ENCODE results near the gene PARD3B. TPM values are rescaled to one million over a fixed set of nuclear protein-coding genes. Genes with fewer than 3 reads are reported as not detected.

PARD3B gene
- total RNA-seq, 2 experiments from 2014 or later: 0.23 to 0.53 TPM

- no peak overlapping the region for H3K27ac Mint-ChIP-seq
- POLR2A ChIA-PET: no interaction called here
- CTCF ChIA-PET: no interaction called here
Observed at GRCh38 chr2:204972606-204973336, 427.5 kb downstream of the PARD3B start.

GRCh38 chr2:204973616-204974015, 428.3 kb downstream of the PARD3B start:
- POLR2A ChIA-PET: no interaction called here
- Mint-ChIP-seq H3K36me3 (ENCODE audit: low read depth) (peaks cover 30% of the 10 kb centered on the region), H3K27ac (no peak overlapping the region), H3K9me3 (peaks cover 18% of the 10 kb centered on the region), H3K4me1 (peaks cover 25% of the 10 kb centered on the region), H3K4me3 (no peak overlapping the region), H3K27me3 (no peaks in the 10 kb centered on the region)
- CTCF ChIA-PET: no interaction called here
- no peak for DNase-seq

More at GRCh38 chr2:204972606-204973336, 427.5 kb downstream of the PARD3B start:
- H3K4me1 Mint-ChIP-seq: peaks cover 33% of the 10 kb centered on the region
- H3K36me3 Mint-ChIP-seq (ENCODE audit: low read depth): peaks cover 36% of the 10 kb centered on the region
- H3K9me3 Mint-ChIP-seq: peaks cover 18% of the 10 kb centered on the region
- H3K27me3 Mint-ChIP-seq: no peaks in the 10 kb centered on the region
- DNase-seq: no peak
- no peak overlapping the region for H3K4me3 Mint-ChIP-seq

GRCh38 chr2:204974487-204974886, 429.2 kb downstream of the PARD3B start:
- peaks cover 24% of the 10 kb centered on the region for H3K36me3 Mint-ChIP-seq (ENCODE audit: low read depth)
- H3K27ac Mint-ChIP-seq: no peak overlapping the region
- ChIA-PET CTCF (no interaction called here), POLR2A (no interaction called here)
- H3K9me3 Mint-ChIP-seq: peaks cover 20% of the 10 kb centered on the region
- no peak overlapping the region for H3K4me3 Mint-ChIP-seq
- H3K4me1 Mint-ChIP-seq: peaks cover 17% of the 10 kb centered on the region
- no peak for DNase-seq
- H3K27me3 Mint-ChIP-seq: no peaks in the 10 kb centered on the region

GRCh38 chr2:204977914-204978313, 432.6 kb downstream of the PARD3B start:
- no peak for DNase-seq
- Mint-ChIP-seq H3K4me3 (no peak overlapping the region), H3K9me3 (peaks cover 13% of the 10 kb centered on the region), H3K27me3 (peaks cover 2% of the 10 kb centered on the region), H3K27ac (no peak overlapping the region), H3K36me3 (ENCODE audit: low read depth) (peaks cover 8% of the 10 kb centered on the region), H3K4me1 (peaks cover 15% of the 10 kb centered on the region)
- CTCF ChIA-PET: interaction anchor here (0.7 kb wide), 1 partner anchor 61 kb away, joined by 3 read pairs; no protein-coding TSS in a partner anchor
- POLR2A ChIA-PET: no interaction called here

- ChIA-PET CTCF (no interaction called here), POLR2A (interaction anchor here (1.2 to 1.6 kb wide), 2 partner anchors 11 to 15 kb away, joined by 6 to 7 read pairs; no protein-coding TSS in a partner anchor)
Observed at GRCh38 chr2:204982303-204982702, 437.0 kb downstream of the PARD3B start.

GRCh38 chr2:204984518-204984917, 439.2 kb downstream of the PARD3B start:
- H3K9me3 Mint-ChIP-seq: peaks cover 2% of the 10 kb centered on the region
- ChIA-PET POLR2A (no interaction called here), CTCF (no interaction called here)
- H3K27ac Mint-ChIP-seq: no peak overlapping the region
- H3K4me1 Mint-ChIP-seq: peaks cover 23% of the 10 kb centered on the region
- H3K27me3 Mint-ChIP-seq: peaks cover 2% of the 10 kb centered on the region
- no peak overlapping the region for H3K4me3 Mint-ChIP-seq
- H3K36me3 Mint-ChIP-seq (ENCODE audit: low read depth): peaks cover 2% of the 10 kb centered on the region
- DNase-seq: no peak

More at GRCh38 chr2:204982303-204982702, 437.0 kb downstream of the PARD3B start:
- peaks cover 4% of the 10 kb centered on the region for H3K9me3 Mint-ChIP-seq
- peaks cover 17% of the 10 kb centered on the region for H3K4me1 Mint-ChIP-seq
- H3K27me3 Mint-ChIP-seq: peaks cover 2% of the 10 kb centered on the region
- H3K4me3 Mint-ChIP-seq: no peak overlapping the region
- H3K36me3 Mint-ChIP-seq (ENCODE audit: low read depth): peaks cover 2% of the 10 kb centered on the region
- DNase-seq: no peak
- no peak overlapping the region for H3K27ac Mint-ChIP-seq

GRCh38 chr2:204986641-204987040, 441.4 kb downstream of the PARD3B start:
- Mint-ChIP-seq H3K27me3 (no peaks in the 10 kb centered on the region), H3K4me3 (no peak overlapping the region), H3K9me3 (peaks cover 2% of the 10 kb centered on the region), H3K4me1 (peaks cover 20% of the 10 kb centered on the region), H3K27ac (no peak overlapping the region), H3K36me3 (ENCODE audit: low read depth) (no peaks in the 10 kb centered on the region)
- POLR2A ChIA-PET: interaction anchor here (1.1 kb wide), 1 partner anchor 15 kb away, joined by 3 read pairs; no protein-coding TSS in a partner anchor
- CTCF ChIA-PET: no interaction called here
- no peak for DNase-seq

- DNase-seq: no peak
- peaks cover 2% of the 10 kb centered on the region for H3K9me3 Mint-ChIP-seq
- CTCF ChIA-PET: no interaction called here
- H3K36me3 Mint-ChIP-seq (ENCODE audit: low read depth): no peaks in the 10 kb centered on the region
- peaks cover 6% of the 10 kb centered on the region for H3K4me1 Mint-ChIP-seq
- POLR2A ChIA-PET: no interaction called here
- no peak overlapping the region for H3K4me3 Mint-ChIP-seq
- H3K27me3 Mint-ChIP-seq: no peaks in the 10 kb centered on the region
- H3K27ac Mint-ChIP-seq: no peak overlapping the region
Observed at GRCh38 chr2:204988836-204989235, 443.6 kb downstream of the PARD3B start.

- H3K27me3 Mint-ChIP-seq: no peaks in the 10 kb centered on the region
- no peak overlapping the region for H3K27ac Mint-ChIP-seq
- no peak overlapping the region for H3K4me3 Mint-ChIP-seq
- no peaks in the 10 kb centered on the region for H3K36me3 Mint-ChIP-seq (ENCODE audit: low read depth)
- DNase-seq: no peak
- CTCF ChIA-PET: no interaction called here
- POLR2A ChIA-PET: no interaction called here
- peaks cover 6% of the 10 kb centered on the region for H3K4me1 Mint-ChIP-seq
- peaks cover 2% of the 10 kb centered on the region for H3K9me3 Mint-ChIP-seq
Observed at GRCh38 chr2:204989877-204990276, 444.6 kb downstream of the PARD3B start.

- DNase-seq: no peak
- Mint-ChIP-seq H3K36me3 (ENCODE audit: low read depth) (peaks cover 8% of the 10 kb centered on the region), H3K27ac (no peak overlapping the region), H3K4me3 (no peak overlapping the region), H3K9me3 (peaks cover 8% of the 10 kb centered on the region), H3K4me1 (peaks cover 16% of the 10 kb centered on the region), H3K27me3 (no peaks in the 10 kb centered on the region)
- ChIA-PET POLR2A (interaction anchor here (0.7 kb wide), 2 partner anchors 127 to 130 kb away, joined by 3 read pairs; no protein-coding TSS in a partner anchor), CTCF (interaction anchor here (1.7 kb wide), 1 partner anchor 11 kb away, joined by 3 read pairs; no protein-coding TSS in a partner anchor)
Observed at GRCh38 chr2:205001300-205001966, 456.2 kb downstream of the PARD3B start.

- peak; percentile 46 for DNase-seq
- ChIA-PET CTCF (interaction anchor here (1.7 kb wide), 1 partner anchor 10 kb away, joined by 3 read pairs; no protein-coding TSS in a partner anchor), POLR2A (interaction anchor here (0.7 kb wide), 2 partner anchors 128 to 131 kb away, joined by 3 read pairs; no protein-coding TSS in a partner anchor)
- H3K4me3 Mint-ChIP-seq: no peak overlapping the region
- no peaks in the 10 kb centered on the region for H3K27me3 Mint-ChIP-seq
- peak overlapping the region; percentile 29 for H3K27ac Mint-ChIP-seq
- H3K36me3 Mint-ChIP-seq (ENCODE audit: low read depth): peaks cover 4% of the 10 kb centered on the region
- H3K4me1 Mint-ChIP-seq: peaks cover 16% of the 10 kb centered on the region
- peaks cover 15% of the 10 kb centered on the region for H3K9me3 Mint-ChIP-seq
Observed at GRCh38 chr2:205002390-205002789, 457.1 kb downstream of the PARD3B start.

GRCh38 chr2:205003288-205003687, 458.0 kb downstream of the PARD3B start:
- Mint-ChIP-seq H3K9me3 (peaks cover 15% of the 10 kb centered on the region), H3K27ac (no peak overlapping the region), H3K27me3 (no peaks in the 10 kb centered on the region), H3K4me1 (peaks cover 16% of the 10 kb centered on the region), H3K4me3 (no peak overlapping the region), H3K36me3 (ENCODE audit: low read depth) (peaks cover 9% of the 10 kb centered on the region)
- ChIA-PET CTCF (no interaction called here), POLR2A (no interaction called here)
- DNase-seq: no peak

GRCh38 chr2:205010196-205010595, 464.9 kb downstream of the PARD3B start:
- CTCF ChIA-PET: no interaction called here
- H3K36me3 Mint-ChIP-seq (ENCODE audit: low read depth): peaks cover 9% of the 10 kb centered on the region
- DNase-seq: no peak
- no peak overlapping the region for H3K4me3 Mint-ChIP-seq
- POLR2A ChIA-PET: no interaction called here
- peaks cover 6% of the 10 kb centered on the region for H3K4me1 Mint-ChIP-seq
- H3K9me3 Mint-ChIP-seq: peaks cover 15% of the 10 kb centered on the region
- no peak overlapping the region for H3K27ac Mint-ChIP-seq
- no peaks in the 10 kb centered on the region for H3K27me3 Mint-ChIP-seq
